H54 (cell line): ENCODE measurements around the gene CDHR3.
"Not testable (repeated sequence)": the region's sequence is repeated elsewhere in the genome, so short reads cannot be mapped to it uniquely, and the experiment has no call there.

Experiments
- DNase-seq: peaks from one replicate; pipeline ENCODE4 v3.0.0; 2011; ENCODE audit warnings: low spot score, mixed read lengths; ENCODE audit not compliant: insufficient read length
- FAIRE-seq: peaks from 3 replicates; lab custom pipeline; 2011; peaks lifted over from hg19 to GRCh38; lab: Jason Lieb, UNC
- POLR2A ChIP-seq: IDR thresholded peaks from 2 replicates; pipeline ENCODE4 v1.6.1; 2011; ENCODE audit warnings: low read depth, mild to moderate bottlenecking, low read length

Gene CDHR3

DNA sequence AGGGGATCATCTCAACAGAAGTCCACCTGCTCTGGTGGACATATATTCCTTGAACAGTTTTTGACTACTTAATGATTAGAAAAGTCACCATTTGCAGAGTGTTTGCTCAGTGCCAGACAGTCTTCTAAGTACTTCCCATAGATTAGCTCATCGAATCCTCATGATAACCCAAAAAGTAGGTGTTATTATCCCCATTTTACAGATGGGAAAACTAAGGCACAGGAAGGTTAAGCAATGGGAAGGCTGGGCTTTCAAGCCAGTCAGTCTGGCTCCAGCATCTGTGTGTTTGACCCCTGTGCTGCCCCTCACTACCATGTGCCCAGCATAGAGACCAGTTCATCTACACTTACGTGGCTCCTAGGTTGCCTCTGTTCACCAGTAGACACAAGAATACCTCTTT is 15.9 kb downstream of the CDHR3 start:
- no peak for DNase-seq
- TF ChIP-seq POLR2A: no peak
- FAIRE-seq: no peak

DNA sequence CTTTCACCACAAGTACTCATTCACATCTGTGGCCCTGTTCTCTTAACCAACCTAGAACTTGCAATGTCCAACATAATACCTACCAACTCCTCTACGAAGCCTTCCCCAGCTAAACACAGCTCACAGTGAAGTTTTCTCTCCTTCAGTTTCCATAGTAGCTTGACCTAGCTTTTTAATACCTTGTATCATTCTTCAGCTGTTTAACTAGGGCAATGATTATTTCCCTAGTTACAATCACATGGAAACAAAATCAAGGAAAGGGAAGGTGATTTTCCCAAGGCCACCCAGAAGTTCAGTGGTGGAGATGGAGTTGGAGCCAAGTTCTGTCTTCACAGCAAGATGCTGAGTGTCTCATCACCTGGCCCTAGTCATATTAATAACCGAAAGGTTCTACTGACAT is 16.3 kb downstream of the CDHR3 start:
- DNase-seq (no peak), FAIRE-seq (no peak)
- no peak for TF ChIP-seq POLR2A

DNA sequence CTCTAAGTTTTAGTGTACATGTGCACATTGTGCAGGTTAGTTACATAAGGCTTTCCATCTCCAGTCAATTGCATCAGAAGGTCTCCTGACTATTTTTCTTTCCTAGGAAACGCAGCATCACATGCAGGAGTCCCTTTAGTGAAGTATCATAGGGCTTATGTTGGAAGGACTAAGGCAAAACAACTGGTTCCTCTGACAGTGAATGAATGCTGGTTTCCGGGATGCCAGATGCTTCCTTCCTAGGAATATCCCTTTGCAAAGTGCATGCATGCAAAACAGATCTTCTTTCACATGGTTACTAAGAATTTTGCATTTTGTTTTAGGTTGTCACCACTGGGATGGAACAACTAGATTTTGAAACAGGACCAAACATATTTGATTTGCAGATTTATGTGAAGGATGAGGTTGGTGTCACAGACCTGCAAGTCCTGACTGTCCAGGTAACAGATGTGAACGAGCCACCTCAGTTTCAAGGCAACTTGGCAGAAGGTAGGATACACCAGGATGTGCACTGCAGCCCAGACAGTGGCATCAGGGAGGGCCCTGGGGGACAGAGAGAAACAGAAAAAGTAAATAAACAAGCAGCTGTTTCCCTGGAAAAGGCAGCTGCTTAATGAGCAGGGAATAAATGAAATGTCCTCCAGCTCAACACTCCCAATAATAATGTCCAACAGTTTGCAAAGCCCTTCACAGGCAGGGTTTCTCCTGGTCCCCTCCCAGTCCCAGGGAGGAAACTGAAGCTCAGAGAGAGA is 17.8 kb downstream of the CDHR3 start:
- DNase-seq (no peak), FAIRE-seq (no peak)
- TF ChIP-seq POLR2A: no peak

DNA sequence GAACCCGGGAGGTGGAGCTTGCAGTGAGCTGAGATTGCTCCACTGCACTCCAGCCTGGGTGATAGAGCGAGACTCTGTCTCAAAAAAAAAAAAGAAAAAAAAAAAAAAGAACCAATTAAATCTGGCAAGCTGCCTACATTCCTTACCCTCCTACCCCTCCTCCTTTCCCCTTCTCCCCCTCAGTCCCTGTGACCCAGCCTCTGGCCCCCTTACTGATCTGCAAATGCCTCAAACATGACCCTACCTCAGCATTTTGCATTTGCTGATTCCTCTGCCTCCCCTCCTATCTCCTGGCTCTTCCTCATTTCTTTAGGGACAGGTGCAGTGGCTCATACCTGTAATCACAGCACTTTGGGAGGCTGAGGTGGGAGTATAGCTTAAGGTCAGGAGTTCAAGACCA is 19.3 kb downstream of the CDHR3 start:
- DNase-seq (no peak), FAIRE-seq (no peak)
- no peak for TF ChIP-seq POLR2A

DNA sequence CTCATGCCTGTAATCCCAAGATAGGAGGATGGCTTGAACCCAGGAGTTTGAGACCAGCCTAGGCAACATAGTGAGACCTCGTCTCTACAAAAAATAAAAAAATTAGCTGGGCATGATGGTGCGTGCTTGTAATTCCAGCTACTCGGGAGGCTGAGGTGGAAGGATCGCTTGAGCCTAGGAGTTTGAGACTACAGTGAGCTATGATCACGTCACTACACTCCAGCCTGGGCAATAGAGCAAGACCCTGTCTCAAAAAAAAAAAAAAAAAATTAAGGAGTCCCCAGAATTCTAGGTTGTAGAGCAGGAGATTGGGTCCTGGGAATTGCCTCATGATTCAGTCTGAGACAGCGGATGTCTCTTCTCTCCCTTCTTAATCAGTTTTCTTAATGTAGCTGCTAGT is 21.7 kb downstream of the CDHR3 start:
- not testable (repeated sequence) for DNase-seq, FAIRE-seq

DNA sequence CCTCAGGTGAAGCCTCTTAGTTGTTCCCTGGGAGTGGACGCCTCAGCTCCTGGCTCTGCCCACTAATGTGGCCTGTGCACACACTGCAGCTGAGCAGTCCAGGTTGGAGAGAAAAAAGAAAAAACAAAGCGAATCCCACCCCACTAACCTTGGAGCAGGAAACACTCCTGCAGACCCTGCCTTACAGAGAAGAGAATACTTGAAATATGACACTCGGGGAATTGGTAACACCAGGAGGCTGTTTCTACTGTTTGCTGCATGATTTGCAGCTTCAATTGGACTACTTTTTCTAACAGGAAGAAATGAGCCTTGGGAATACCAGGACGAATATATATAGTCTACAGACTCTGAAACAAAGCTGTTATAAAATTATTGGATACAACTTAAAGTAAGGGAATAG is 22.2 kb downstream of the CDHR3 start:
- FAIRE-seq (no peak), DNase-seq (no peak)
- no peak for TF ChIP-seq POLR2A

DNA sequence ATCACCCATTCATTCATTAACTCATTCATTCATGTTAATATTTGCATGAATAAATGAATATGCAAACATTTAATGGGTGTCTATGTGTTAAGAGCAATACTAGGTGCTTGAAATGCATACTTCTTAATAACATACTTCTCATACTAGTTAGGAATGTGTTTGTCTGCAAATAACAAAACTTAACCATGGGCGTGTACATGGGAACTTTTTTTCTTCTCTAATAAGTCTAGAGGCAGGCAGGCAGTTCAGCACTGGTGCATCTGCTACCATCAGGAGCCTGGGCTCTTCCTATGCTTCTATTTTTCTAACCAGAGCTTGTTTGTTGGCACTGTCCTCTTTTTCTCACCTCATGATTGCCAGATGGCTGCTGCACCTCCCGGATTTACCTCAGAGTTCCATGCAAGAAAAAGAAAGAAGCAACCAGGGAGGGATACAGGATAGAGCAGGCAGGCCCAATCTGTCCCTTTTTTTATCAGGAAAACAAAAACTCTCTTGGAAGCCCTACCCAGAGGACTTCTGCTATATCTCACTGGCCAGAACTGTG is 22.7 kb downstream of the CDHR3 start:
- TF ChIP-seq POLR2A: no peak
- DNase-seq (no peak), FAIRE-seq (no peak)

DNA sequence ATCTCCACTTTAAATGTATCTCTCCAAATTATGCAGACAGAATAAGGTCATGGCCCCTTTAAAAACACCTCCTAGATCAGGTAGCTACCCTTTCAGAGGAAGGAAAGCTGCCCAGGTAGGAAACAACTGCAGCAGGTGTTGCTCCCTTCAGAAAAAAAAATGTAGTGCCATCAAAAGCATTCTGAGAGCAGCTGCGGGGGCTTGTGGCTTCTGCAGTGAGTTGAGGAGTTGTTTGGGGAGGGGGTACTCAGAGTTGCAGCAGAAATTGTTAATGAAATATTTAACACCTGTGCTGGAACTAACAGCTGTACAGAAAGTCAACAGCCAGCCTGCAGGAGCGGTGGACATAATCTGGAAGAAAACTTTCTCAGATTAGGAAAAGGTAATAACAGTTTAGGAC is 24.0 kb downstream of the CDHR3 start:
- no peak for TF ChIP-seq POLR2A
- FAIRE-seq: no peak

DNA sequence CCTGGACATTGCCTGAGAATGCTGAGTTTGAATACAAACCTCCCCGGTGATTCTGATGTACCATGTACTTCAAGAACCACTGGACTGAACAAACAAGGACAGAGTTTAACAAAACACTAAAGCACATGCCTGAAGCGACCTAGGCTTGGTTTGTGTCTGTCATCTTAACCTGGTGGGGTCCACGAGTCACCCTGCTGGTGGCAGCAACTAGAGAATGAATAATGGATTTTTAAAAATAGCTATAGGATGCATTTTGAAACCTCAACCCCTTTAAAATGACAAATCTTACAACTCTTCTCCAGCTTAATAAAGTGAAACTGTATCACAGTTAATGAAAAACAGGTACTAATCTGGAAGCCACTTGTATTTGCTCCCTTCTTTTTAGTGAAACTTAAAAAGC is 25.2 kb downstream of the CDHR3 start:
- FAIRE-seq (no peak), DNase-seq (no peak)
- TF ChIP-seq POLR2A: no peak

More for the DNA sequence above, 24.0 kb downstream of the CDHR3 start:
- DNase-seq: no peak

DNA sequence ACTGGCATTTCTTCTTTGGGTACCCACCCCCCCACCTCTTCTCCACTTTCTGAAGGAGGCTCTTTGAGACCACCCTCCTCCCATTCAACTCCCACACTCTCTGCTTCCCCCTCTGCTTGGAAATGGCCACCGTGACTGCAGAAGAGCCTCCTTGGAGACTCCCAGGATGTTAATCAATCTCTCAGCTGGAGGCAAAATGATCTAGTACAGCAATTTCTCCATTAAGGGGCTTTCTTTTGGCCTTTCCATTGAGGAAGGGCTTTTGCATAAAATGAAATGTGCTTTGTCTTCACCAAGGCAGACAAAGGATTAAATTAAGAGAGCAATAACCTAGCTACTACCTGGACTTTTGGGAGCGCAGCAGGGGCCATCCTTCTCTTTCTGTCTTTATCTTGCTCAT is 26.1 kb downstream of the CDHR3 start:
- FAIRE-seq: no peak
- TF ChIP-seq POLR2A: no peak
- no peak for DNase-seq

DNA sequence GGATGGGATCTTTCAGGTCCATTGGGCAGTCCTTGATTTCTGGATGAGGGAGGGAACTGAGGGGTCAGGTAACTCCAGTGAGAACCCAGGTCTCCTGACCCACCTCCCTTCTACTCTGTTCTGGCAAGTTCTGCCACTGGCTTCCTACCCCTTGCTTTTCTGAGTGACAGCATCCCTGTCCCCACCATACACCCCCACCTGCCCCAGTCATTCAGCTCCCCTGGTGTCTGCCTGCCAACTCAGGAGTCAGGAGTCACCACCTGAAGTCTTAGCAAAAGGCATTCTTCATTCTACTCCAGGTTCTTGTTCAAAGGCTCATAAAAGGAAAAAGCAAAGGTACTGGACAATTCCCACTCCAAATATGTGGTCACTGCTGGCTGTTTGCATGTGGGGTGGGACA is 26.6 kb downstream of the CDHR3 start:
- FAIRE-seq: no peak
- no peak for TF ChIP-seq POLR2A
- DNase-seq: no peak

DNA sequence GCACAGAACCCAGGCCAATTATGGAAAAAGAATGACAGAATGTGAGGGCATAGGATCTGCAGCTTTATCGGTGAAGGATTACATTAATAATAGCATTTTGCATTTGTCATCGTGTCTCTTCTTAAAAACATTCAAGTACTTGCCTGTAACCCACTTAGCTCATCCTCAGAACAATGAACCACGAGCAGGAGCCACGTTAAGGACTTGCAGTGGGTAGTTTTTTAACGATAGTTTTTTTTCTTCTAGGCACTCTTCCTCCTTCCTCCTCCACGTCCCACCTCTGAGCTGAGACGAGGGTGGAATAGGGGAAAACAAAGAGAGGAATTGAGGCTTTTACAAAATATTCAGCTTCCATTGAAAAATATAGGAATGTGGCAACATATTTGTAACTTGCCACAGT is 27.1 kb downstream of the CDHR3 start:
- TF ChIP-seq POLR2A: no peak
- FAIRE-seq: no peak
- no peak for DNase-seq

DNA sequence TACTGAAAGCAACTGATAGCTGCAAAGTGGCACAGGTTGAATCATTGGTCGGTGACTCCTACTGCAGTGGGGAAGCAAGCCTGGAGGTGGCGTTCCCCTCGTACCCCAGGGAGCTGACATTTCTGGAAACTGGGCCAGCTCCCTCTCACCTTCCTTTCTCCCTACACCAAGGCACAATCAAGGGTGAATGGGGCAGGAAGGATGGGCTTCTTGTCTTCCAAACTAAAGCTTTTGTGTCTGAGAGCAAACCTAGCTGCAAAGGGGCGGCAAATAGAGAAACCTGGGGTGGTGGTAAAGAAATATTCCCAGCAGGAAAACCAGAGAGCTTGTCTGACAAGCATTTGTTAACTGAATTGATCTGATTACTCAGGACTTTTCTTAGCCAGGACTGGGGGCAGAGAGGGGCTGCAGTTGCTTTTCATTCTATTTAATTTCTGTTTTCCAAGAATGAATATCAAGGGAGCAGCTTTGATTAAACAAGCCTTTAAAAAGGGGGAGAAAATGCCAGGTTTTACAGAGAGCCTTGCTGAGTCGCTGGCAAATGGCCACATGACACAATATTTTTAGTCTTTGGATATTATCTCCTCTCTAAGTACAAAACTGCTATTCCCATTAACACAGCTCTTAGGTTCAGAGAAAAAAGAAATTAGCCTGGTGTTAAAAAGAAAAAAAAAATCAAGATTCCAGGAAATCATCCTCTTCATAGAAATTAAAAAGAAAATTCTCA is 27.8 kb downstream of the CDHR3 start:
- no peak for DNase-seq
- FAIRE-seq: no peak
- no peak for TF ChIP-seq POLR2A

DNA sequence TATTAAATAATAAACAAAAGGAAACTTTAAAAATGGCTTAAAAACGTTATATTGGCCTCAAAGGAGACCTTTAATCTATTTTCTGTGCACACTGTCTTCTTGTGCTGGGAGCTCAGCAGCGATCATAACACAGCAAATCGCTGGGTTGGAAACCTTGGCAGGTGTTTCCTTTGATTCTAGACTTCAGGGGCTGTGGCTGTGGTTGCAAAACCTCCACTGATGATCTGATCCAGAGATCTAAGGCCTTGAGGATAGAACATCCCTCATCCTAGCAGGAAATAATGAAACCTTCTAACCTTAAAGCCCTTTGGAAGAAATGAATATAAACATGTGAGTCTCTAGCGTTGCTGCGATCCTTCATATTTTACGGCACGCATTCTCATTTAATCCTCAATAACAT is 29.8 kb downstream of the CDHR3 start:
- no peak for DNase-seq
- no peak for TF ChIP-seq POLR2A
- FAIRE-seq: no peak

DNA sequence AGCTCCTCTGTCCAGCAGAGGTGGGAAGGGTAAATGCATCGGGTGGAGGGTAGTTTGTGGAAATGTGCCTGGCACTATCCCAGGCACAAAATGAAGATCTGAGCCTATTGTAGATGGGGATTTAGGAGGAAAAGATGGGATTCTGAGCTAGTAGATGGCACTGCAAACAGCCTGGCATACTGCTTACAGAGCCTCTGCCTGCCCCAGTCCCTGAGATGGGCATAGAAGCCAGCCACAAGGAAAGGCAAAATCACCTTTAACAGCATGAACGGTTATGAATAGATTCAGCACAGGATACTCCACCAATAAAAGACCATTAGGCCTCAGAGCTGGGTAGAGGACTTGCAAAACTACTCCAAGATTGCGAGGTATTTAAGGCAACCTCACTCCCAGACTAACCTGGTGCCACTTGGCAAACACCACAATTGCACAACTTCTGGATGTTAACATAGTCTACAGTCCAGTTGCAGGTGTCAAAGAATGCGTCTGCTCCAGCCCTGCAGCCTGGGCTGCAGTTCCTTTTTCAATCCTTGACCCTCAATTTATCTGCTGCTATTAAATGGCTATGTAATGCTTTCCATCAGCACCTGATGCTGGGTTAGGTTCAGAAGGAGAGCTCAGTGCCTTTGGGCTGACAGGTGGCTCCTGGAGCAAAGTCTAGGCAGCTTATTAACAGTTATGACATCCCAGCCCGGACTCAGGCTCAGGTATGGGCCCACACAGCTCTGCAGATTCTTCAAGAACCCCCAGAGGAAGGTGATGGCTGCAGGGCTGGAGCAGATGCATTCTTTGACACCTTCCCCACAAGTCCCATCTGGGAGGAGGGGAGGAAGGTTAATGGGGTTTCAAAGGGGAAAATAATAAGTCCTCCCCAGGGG is 34.0 kb downstream of the CDHR3 start:
- DNase-seq: no peak
- FAIRE-seq: no peak
- no peak for TF ChIP-seq POLR2A
